NK-92 treated with Interleukin-12 subunit alpha and Interleukin-12 subunit beta, amount 100 ng/mL, for 24 hours (cell line): ENCODE results near the gene DCPS.
"Not testable (repeated sequence)": the region's sequence is repeated elsewhere in the genome, so short reads cannot be mapped to it uniquely, and the experiment has no call there.

Experiments used
- DNase-seq: peaks from one replicate; lab custom pipeline; 2025; lab: John Stamatoyannopoulos, UW

The DCPS gene

DNA sequence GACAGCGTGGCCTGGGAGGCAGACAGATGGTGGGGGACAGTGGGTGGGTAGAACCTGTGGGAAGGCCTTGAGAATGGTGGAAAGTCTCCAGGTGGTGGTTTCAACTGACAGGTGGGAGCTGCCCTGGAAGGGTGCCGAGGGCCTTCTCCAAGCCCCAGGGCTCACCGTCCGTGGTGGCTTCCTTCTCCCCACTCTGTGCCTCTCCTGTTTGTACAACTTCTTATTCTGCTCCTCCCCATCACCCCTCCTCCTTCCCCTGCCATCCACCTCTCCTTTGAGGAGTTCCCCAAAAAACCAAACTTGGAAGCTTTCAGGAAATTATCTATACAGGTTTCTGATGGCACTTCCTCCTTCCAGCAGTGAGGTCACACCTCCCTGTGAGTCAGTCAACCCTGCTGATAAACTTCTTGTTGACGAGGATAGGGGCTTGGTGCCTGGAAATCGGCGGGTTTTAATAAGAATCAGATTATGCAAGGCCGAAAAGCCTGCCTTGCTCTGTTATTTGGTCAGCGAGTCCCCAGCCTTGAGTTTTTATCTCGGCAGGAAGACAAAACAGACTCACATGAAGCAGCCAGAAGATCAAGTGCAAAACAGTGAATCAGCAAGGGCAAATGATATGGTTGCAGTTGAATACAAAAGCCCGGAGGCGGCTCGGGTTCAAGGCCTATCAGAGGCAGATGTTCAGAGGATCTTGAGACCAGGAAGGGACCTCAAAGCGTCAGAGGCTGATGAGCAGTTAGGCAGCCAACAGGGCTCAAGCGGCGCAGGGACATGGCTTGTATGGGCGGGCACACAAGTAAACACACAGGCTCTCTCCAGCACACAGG, 42.1 kb downstream of the DCPS start:
- no peak for DNase-seq

- no peak for DNase-seq
These were observed 42.7 kb downstream of the DCPS start for GRCh38 chr11:126346586-126346940.

- DNase-seq: not testable (repeated sequence)
These were observed 43.1 kb downstream of the DCPS start for GRCh38 chr11:126346946-126347345.

GRCh38 chr11:126347751-126348668, 44.1 kb downstream of the DCPS start:
- DNase-seq: no peak

GRCh38 chr11:126348806-126349582, 45.1 kb downstream of the DCPS start:
- no peak for DNase-seq

- no peak for DNase-seq
These were observed 47.0 kb downstream of the DCPS start for GRCh38 chr11:126350836-126351235.

- DNase-seq: no peak
These were observed 48.3 kb downstream of the DCPS start for GRCh38 chr11:126352163-126352562.

GRCh38 chr11:126352934-126353801, 49.3 kb downstream of the DCPS start:
- no peak for DNase-seq

- no peak for DNase-seq
These were observed 50.9 kb downstream of the DCPS start for GRCh38 chr11:126354631-126355323.

DNA sequence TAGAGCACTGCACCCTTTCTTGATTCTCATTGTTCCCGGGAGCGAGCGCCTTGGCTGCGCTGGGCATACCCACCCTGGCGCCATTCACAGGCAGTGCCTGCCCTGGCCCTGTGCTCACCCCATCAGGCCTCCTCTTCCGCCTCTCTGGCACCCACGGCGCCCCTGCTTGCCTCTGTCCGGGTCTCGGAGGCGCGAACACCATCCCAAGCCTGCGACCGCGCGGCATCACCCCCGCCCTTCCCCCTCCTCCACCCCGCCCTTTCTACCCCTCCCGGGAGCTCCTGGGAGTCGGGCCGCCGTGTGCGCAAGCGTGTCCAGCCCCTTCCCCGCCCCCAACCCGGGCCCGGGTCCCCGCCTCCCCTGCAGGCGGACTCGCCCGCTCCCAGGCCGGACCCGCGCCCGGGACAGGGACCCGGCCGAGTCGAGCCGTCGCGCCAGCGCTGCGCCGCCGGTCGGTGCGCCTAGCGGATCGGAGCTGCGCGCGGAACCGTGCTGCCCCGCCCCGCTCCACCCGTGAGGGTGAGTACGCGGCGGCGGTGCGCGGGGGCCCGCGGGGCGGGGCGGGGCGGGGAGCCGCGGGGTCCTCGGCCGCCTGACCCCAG, 51.6 kb downstream of the DCPS start, which contains the start of gene ST3GAL4:
ST3GAL4 (plus strand) TSS at position 363 of the 602 bp plus-strand sequence. CDS start 50,470 bp downstream, outside the sequence.
- peak; percentile 63 for DNase-seq

- DNase-seq: no peak
These were observed 52.4 kb downstream of the DCPS start for GRCh38 chr11:126355926-126356897.

DNA sequence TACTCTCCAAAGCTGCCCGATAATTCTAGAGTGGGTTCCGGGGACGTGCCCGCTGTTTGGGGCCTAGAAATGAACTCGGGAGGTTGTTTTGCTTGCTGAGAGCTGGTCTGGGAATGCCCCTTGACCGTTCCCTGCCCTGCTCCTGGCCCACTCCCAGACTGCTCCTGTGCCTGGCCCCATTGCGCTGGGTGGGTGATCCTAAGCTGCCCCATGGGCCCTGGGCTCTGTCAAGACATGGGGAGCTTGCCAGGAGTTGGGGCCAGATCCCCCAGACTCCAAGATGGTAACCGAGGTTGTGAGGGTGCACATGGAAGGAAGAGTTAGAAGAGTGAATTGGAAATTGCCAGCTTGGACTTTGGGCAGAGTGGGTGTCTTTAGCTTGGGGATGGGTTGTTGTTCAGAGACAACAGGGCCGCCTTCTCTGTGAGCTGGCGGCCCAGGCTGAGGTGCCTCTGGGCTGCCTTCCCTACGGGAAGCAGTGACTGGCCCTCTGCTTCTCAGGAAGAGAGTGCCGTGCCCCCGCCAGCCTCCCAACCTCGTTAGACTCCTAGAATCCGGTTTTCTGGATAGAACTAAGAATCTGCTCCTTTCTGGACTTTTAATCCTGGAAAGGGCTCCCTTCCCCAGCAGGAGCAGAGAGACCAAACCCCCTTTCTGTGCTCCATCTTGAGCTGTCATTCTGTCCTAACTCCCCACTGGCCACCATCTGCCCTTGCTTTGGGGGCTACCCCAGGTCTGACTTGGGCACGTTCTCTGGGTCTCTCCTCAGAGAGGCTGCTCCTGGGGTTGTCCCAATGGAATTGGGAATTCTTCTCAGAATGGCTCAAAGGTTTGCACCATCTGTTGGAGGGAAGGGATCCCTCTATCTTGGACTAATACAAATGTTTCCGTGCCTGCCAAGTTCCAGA, 53.4 kb downstream of the DCPS start:
- no peak for DNase-seq

- DNase-seq: no peak
These were observed 54.3 kb downstream of the DCPS start for GRCh38 chr11:126357969-126358762.

- DNase-seq: no peak
These were observed 54.9 kb downstream of the DCPS start for GRCh38 chr11:126358763-126359160.

DNA sequence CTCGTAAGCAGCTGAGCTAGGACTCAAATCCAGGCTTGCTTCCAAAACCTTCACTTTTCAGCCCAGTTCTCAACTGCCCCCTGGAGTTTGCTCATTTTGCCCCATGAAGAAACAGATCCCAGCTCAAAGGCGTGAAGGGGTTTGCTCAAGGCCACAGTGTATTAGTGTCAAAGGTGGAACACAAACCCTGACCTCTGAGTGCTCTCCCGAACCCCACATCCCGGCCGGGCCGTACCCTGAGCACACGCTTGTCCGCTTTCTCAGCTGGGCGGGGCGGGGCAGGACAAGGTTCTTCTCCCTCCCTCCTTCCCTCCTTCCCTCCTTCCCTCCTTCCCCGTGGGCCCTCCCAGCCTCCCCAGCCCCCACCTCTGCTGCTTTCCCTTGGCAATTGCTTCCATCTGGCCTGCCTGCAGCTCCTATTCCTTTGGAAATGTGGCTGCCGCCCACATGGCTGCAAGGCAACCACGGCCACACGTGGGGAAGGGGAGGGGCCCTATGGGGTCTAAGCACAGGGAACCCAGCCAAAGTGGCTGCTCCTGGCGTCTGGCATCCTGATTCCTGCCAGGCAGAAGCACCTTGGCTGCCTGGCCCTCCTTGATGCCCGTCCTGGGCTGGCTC, 55.7 kb downstream of the DCPS start:
- DNase-seq: no peak

DNA sequence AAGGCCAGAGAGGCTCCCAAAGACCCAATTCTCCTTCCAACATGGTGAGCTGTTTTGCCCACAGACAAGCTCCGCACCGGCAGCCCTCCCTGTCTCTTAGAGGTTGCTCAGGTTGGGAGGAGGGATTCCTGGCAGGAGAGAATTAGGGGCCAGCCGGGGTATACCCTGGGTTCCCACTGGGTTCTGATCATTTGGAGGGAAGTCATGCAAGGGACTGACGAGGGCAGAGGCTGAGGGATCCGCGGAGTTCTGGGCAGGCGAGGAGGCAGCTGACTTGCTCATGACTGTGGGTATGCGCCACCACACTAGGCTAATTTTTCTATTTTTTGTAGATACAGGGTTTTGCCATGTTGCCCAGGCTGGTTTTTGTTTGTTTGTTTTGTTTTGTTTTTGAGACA, 56.2 kb downstream of the DCPS start:
- DNase-seq: no peak

- DNase-seq: no peak
These were observed 57.5 kb downstream of the DCPS start for GRCh38 chr11:126361400-126361799.
